ENCODE data around the gene GLUL.

GRCh38 chr1:182370532-182370931 is 21.1 kb downstream of the GLUL start:
- no peak for TF ChIP-seq POLR2A (IDR thresholded peaks at IDR 0.05)
- TF ChIP-seq CTCF (IDR thresholded peaks at IDR 0.05): no peak
